Lower lobe of right lung (tissue), 2 donors: Measurements from ENCODE around the gene PARP14. TPM values are rescaled to one million over a fixed set of nuclear protein-coding genes. Genes with fewer than 3 reads are reported as not detected.

Experiments
- ATAC-seq, 2 donors: fragments of 200-7000 bp; cut with Tn5 transposase; one replicate each; pipeline ENCODE4 v1.9.1; 2020 to 2022; ENCODE audit warnings: mild to moderate bottlenecking in 2 of 2, moderate library complexity in 2 of 2
- DNase-seq: peaks from one replicate; pipeline ENCODE4 v3.0.0-alpha.2; 2020
- H3K27ac ChIP-seq: fragments of 200-600 bp; one replicate; pipeline ENCODE4 v1.8.0; 2022
- H3K27me3 ChIP-seq: fragments of 200-600 bp; one replicate; pipeline ENCODE4 v1.8.0; 2022; ENCODE audit warnings: low read depth
- H3K36me3 ChIP-seq: fragments of 200-600 bp; one replicate; pipeline ENCODE4 v1.8.0; 2022; ENCODE audit warnings: mild to moderate bottlenecking
- H3K4me1 ChIP-seq: fragments of 200-600 bp; one replicate; pipeline ENCODE4 v1.8.0; 2022
- H3K4me3 ChIP-seq: fragments of 200-600 bp; one replicate; pipeline ENCODE4 v1.8.0; 2022; ENCODE audit warnings: mild to moderate bottlenecking
- H3K9me3 ChIP-seq: fragments of 200-600 bp; one replicate; pipeline ENCODE4 v1.8.0; 2022
- CTCF ChIP-seq: fragments of 200-600 bp; IDR thresholded peaks from one replicate; pipeline ENCODE4 v1.8.0; 2022; ENCODE audit warnings: antibody characterized with exemption, mild to moderate bottlenecking
- intact Hi-C: fragments of 100-400 bp; cut with DNase I; formaldehyde crosslinking; loops from one replicate; pipeline ENCODE4 v1.11.0; 2022
- total RNA-seq: library from RNA; stranded (reverse); fragmentation: NEBNext Ultra II Directional; extraction: Animal tissue kit (Norgen Biotek cat#: 25700); gene quantifications from one replicate; pipeline ENCODE4 v1.2.1, GENCODE V29; 2021
- donor health status: DM: no; HTN: yes; CAD: no; lungs with severe emphysema.

The PARP14 gene
- total RNA-seq, 1 donor from 2014 or later = 165 TPM

DNA sequence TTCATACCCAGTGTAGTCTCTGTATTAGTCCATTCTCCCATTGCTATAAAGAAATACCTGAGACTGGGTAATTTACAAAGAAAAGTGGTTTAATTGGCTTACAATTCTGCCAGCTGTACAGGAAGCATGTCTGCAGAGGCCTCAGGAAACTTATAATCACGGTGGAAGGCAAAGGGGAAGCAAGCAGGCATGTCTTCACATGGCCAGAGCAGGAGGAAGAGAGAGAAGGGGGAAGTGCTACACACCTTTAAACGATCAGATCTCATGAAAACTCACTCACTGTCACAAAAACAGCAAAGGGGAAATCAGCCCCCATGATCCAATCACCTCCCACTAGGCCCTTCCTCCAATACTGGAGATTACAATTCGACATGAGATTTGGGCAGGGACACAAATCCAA, 6.3 kb upstream of the PARP14 start:
- TF ChIP-seq CTCF = no peak
- Histone ChIP-seq H3K27me3 (no peaks in the 10 kb centered on the region), H3K9me3 (peaks cover 4% of the 10 kb centered on the region), H3K4me3 (no peak overlapping the region), H3K27ac (no peak overlapping the region), H3K4me1 (peaks cover 8% of the 10 kb centered on the region), H3K36me3 (no peaks in the 10 kb centered on the region)
- DNase-seq (no peak), ATAC-seq (no peak)
- intact Hi-C loops = loop anchor here (10.0 kb wide), 1 partner anchor 110 kb away; the partner anchor contains the start of genes DTX3L and PARP9

DNA sequence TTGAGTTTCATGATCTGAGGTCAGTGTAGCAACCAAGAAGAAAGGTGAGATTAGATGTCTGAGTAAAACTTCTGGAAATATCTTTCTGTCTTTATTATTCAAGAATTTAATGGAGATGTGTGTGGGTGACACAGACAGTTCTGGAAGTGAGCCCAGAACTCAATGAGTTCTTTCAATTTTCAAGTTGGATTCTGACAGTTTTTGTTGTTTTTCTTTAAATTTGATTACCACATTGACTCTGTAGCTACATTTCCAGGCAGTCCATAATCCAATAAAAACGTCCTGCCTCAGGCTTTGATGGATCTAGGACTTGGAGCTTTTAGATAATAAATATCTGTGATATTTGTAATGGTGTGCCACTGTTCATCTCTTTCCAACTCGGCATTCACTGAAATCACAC, 3.9 kb upstream of the PARP14 start:
- intact Hi-C loops = loop anchor here (10.0 kb wide), 1 partner anchor 112 kb away; the partner anchor contains the start of genes DTX3L and PARP9
- no peak for ATAC-seq

GRCh38 chr3:122677216-122677615, 3.4 kb upstream of the PARP14 start:
- Histone ChIP-seq H3K9me3 (peaks cover 4% of the 10 kb centered on the region), H3K4me1 (peaks cover 23% of the 10 kb centered on the region), H3K36me3 (no peaks in the 10 kb centered on the region), H3K27ac (no peak overlapping the region), H3K27me3 (no peaks in the 10 kb centered on the region), H3K4me3 (no peak overlapping the region)
- no peak for DNase-seq
- no peak for TF ChIP-seq CTCF
- intact Hi-C loops = loop anchor here (10.0 kb wide), 1 partner anchor 112 kb away; the partner anchor contains the start of genes DTX3L and PARP9
- no peak for ATAC-seq

More for the DNA sequence above, 3.9 kb upstream of the PARP14 start:
- DNase-seq = no peak
- Histone ChIP-seq H3K27me3 (no peaks in the 10 kb centered on the region), H3K9me3 (peaks cover 4% of the 10 kb centered on the region), H3K27ac (no peak overlapping the region), H3K4me3 (no peak overlapping the region), H3K36me3 (no peaks in the 10 kb centered on the region), H3K4me1 (peaks cover 19% of the 10 kb centered on the region)
- no peak for TF ChIP-seq CTCF

DNA sequence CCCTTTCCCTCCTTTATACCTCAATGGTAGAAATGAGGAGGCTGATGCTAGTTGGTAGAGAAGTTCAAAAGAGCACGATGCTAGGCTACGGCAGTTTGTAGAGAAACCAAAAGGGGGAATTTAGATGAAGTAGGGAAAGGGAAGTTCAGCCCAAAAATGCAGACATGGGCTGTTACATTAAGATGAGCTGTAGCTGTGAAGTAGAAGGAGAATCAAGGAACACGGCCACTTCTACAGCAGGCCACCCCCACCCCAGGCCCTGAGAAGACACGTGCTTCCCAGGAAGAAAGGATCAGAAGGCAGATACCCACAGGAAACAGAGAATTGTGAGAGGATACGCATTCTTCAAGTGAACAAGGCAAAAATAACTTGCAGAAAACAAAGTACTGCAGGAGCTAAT, 2.1 kb upstream of the PARP14 start:
- peak overlapping the region; percentile 95 for H3K27ac ChIP-seq
- peaks cover 4% of the 10 kb centered on the region for H3K9me3 ChIP-seq
- H3K4me1 ChIP-seq = peaks cover 36% of the 10 kb centered on the region
- ATAC-seq (no peak), DNase-seq (no peak)
- H3K27me3 ChIP-seq = no peaks in the 10 kb centered on the region
- H3K4me3 ChIP-seq = peak overlapping the region; percentile 87
- TF ChIP-seq CTCF = no peak
- intact Hi-C loops = loop anchor here (10.0 kb wide), 1 partner anchor 114 kb away; the partner anchor contains the start of genes DTX3L and PARP9
- no peaks in the 10 kb centered on the region for H3K36me3 ChIP-seq

GRCh38 chr3:122679085-122679881, 1.4 kb upstream of the PARP14 start:
- H3K27ac ChIP-seq = peak overlapping the region; percentile 95
- TF ChIP-seq CTCF = peak; percentile 79
- H3K4me1 ChIP-seq = peaks cover 44% of the 10 kb centered on the region
- ATAC-seq (peak; percentile 74 to 82), DNase-seq (peak; percentile 82)
- H3K4me3 ChIP-seq = peak overlapping the region; percentile 87
- H3K27me3 ChIP-seq = no peaks in the 10 kb centered on the region
- H3K9me3 ChIP-seq = peaks cover 4% of the 10 kb centered on the region
- intact Hi-C loops = loop anchor here (10.0 kb wide), 1 partner anchor 114 kb away; the partner anchor contains the start of genes DTX3L and PARP9
- no peaks in the 10 kb centered on the region for H3K36me3 ChIP-seq
